Testis (tissue), 2 donors: Measurements from ENCODE around the gene LUZP2.

Experiments used
- CTCF ChIP-seq, 3 experiments: fragments of 450-650 bp in 2 of 3; fragments of 200-600 bp in 1 of 3; sonication (generic) in 1 of 3; IDR thresholded peaks; one replicate each; pipeline ENCODE4 v1.5.1; 2016 to 2019; ENCODE audit warnings: antibody characterized with exemption in 3 of 3, mild to moderate bottlenecking in 2 of 3, moderate library complexity in 1 of 3
- POLR2A ChIP-seq: fragments of 450-650 bp; IDR thresholded peaks from one replicate; pipeline ENCODE4 v1.6.1; 2017; ENCODE audit warnings: antibody characterized with exemption, mild to moderate bottlenecking, moderate library complexity

- TF ChIP-seq CTCF (IDR thresholded peaks at IDR 0.05) (no peak), POLR2A (no peak)
Measured at GRCh38 chr11:24793479-24793878, 296.6 kb downstream of the LUZP2 start.
